Activated CD8-positive, alpha-beta memory T cell treated with anti-CD3 and anti-CD28 coated beads, Interleukin-2, amount 50 U/mL, for 4 hours (primary cell): ENCODE results near the gene COL5A2.

Experiments used
- DNase-seq: peaks from one replicate; pipeline ENCODE4 v3.0.0-alpha.2; 2020

COL5A2 gene

DNA sequence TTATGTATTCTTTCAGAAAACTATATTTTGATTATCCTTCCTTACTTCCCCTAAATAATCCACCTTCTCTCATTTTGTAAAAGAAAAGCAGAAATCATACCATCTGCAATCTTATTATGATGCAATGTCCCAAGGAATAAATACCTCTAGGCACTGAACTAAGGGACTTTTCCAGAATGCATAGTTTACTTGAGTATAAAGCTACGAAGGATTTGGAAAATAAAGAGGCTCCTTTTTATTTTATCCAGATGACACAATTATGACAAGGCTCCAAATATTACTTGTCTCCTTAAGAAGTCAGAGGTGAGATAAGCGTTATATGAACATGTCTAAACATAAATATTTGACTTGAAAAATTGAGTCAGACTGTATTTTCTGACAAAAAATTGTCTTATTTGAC, 133.2 kb downstream of the COL5A2 start:
- DNase-seq = no peak

DNA sequence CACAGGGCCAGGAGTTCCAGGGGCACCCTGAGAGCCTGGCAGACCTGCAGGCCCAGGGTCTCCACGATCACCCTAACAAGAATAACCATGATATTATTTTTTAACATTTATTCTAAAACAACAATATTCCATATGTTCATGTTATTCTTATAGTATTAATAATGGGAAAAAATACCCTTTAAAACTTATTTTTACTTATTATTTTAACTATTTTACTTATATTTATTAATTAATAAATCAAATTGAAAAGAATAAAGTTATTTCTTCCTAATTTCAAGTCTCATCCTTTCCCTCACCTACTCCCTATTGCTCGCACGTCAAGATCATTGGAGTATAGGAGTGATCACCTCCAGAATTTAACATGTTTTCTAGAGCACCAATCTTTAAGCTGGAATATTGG, 133.7 kb downstream of the COL5A2 start:
- DNase-seq = no peak

DNA sequence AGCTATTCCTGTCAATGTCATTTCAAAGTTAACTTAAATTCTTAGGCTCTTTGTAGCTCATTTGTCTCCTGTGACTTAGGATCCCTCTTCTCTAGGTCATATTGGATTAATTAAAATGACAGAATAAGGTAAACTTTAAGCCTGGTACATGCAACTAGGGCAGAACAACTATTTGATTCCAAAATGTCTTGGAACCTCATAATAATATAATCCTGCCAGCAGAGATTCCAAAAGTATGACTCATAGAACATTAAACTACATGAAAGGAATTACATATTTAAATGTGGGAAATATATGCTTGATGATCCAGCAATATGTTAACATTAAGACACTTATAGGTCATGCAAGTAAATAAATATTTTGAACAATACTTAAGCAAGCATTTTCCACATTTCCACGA, 142.0 kb downstream of the COL5A2 start:
- no peak for DNase-seq

GRCh38 chr2:189024901-189025618, 154.5 kb downstream of the COL5A2 start:
- no peak for DNase-seq

GRCh38 chr2:189022492-189022891, 157.1 kb downstream of the COL5A2 start:
- DNase-seq = no peak

GRCh38 chr2:189022053-189022481, 157.5 kb downstream of the COL5A2 start:
- DNase-seq = no peak

DNA sequence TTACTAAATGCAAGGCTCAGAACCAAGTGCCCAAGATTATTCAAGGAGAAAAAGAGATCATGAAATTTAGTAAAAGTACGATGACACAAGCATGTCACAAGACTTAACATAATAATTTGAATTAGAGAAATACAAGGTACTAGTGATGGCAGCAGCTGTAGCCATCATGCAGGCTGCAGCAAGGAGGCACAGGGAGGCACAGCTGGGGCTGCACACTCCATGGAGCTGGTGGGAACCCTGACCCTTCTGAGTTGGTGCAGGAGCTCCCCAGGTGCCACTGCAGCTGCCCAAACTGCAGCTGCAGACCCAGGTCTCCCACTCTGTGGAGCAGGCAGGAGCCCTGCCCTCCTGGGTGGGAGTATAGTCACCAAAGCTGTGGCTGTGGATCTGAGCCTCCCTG, 159.4 kb downstream of the COL5A2 start:
- DNase-seq = no peak

GRCh38 chr2:189018631-189019030, 160.9 kb downstream of the COL5A2 start:
- no peak for DNase-seq

- DNase-seq = no peak
These were observed 163.2 kb downstream of the COL5A2 start for GRCh38 chr2:189016311-189016861.

DNA sequence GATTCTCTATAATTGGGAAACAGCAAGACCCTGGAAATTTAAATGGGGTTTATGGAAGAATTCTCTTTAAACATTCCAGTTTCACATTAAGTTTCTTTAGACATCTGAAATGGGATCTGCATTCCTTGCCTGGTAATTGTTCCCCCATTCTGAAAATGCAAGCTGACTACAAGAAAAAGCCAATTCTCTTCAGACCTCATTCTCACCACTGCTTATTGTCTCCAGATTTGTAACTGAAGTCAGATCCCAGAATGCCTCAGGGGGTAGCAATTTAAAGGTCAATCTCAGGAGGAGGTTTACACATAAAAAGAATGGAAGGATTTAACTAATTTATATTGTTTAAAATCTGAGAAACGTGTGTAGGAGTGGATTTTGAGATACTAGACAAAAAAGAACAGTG, 164.2 kb downstream of the COL5A2 start:
- no peak for DNase-seq

GRCh38 chr2:189014449-189015138, 165.0 kb downstream of the COL5A2 start:
- DNase-seq = no peak

- no peak for DNase-seq
These were observed 165.7 kb downstream of the COL5A2 start for GRCh38 chr2:189013671-189014448.

- no peak for DNase-seq
These were observed 166.5 kb downstream of the COL5A2 start for GRCh38 chr2:189013031-189013430.

GRCh38 chr2:189012351-189012750, 167.2 kb downstream of the COL5A2 start:
- no peak for DNase-seq

GRCh38 chr2:189010536-189010935, 169.0 kb downstream of the COL5A2 start:
- DNase-seq = no peak

DNA sequence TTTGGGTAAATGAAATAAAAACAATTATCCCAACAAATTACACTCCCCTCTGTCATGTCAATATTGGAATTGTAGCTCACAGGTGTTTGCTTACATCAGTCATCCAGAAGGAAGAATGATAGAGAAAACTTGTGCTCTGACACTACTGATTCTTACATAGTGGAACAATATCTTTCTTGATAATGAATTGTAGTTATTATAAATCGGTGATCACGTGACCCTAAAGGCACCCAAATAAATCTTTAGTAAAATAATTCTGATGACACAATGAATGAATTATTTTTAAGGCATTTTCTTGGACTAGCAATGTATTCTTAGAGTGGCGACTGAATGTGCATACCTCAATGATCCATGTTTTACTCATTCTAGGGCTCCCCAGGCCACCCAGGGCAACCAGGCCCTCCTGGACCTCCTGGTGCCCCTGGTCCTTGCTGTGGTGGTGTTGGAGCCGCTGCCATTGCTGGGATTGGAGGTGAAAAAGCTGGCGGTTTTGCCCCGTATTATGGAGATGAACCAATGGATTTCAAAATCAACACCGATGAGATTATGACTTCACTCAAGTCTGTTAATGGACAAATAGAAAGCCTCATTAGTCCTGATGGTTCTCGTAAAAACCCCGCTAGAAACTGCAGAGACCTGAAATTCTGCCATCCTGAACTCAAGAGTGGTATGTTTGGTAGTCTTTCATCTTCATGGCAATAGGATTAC, 170.9 kb downstream of the COL5A2 start:
- DNase-seq = no peak

GRCh38 chr2:189002079-189002478, 177.5 kb downstream of the COL5A2 start:
- no peak for DNase-seq

GRCh38 chr2:189000221-189000620, 179.3 kb downstream of the COL5A2 start:
- no peak for DNase-seq

DNA sequence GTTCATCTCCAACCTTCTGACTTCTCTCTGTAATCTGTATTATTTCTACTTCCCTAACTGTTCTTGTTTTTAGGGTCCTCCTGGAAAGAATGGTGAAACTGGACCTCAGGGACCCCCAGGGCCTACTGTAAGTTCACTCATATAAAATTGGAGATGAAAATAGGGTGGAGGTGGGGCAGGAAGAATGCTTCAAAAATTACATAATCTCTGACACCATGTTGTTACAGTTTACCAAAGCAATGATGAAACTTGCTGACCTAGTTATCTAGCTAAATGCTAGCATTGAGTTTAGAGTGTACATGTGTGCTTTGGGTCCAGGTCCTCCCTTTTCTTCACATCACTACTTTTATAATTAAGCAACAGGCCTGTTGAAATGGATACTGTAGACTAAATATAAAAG, 182.3 kb downstream of the COL5A2 start:
- no peak for DNase-seq

DNA sequence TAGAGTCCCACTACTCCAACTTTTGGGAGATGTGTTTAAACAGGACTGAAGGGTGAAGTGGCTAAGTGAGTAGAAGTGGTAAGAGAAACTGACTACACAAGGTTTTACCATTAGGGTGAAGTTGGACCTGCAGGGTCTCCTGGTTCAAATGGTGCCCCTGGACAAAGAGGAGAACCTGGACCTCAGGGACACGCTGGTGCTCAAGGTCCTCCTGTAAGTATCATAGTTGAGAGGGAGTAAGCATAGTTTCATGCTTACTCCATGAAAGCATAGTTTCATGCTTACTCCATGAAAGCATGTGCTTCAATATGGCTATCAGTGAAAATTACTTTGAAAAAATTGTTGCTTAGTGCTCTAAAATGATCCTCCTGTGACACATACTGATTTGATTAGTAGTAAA, 186.3 kb downstream of the COL5A2 start:
- DNase-seq = no peak

- no peak for DNase-seq
These were observed 192.7 kb downstream of the COL5A2 start for GRCh38 chr2:188986839-188987238.

GRCh38 chr2:188984680-188985079, 194.9 kb downstream of the COL5A2 start:
- DNase-seq = no peak

DNA sequence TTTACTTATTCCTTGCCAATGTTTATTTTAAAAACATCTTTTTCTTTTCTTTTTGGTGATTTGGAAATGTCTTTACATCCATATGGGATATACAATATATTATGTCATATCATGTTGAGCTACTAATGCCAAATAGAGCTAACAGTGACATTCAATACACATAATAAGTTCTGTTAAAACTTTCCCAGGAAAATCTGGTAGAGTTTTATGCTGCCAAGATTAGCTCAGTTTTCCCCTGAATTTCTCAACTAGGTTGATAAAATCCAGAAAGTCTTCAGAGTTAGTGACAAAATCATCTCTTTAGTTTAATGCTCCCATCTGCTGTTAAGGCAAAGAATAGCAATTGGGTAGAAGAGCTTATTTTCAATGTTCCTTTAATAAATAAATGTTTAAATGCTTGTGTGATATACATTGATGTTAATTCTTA, 195.5 kb downstream of the COL5A2 start:
- DNase-seq = no peak
